Esophagus muscularis mucosa (tissue), 4 donors: ENCODE measurements around the gene ENG. TPM values are rescaled to one million over a fixed set of nuclear protein-coding genes. Genes with fewer than 3 reads are reported as not detected.
A peak's percentile ranks its signal among the peaks of the same experiment; 100 is the strongest.

Experiments
- DNase-seq: peaks from one replicate; pipeline ENCODE4 v3.0.0-alpha.2; 2017; ENCODE audit errors: extremely low spot score
- H3K27ac ChIP-seq, 4 donors: fragments of 200-600 bp; sonication (generic); replicated peaks in 1 of 4; 1 replicate in 3 of 4; 2 replicates in 1 of 4; pipeline ENCODE4 v1.5.1; 2016 to 2019; ENCODE audit warnings: mild to moderate bottlenecking in 1 of 4
- H3K27me3 ChIP-seq, 4 donors: fragments of 200-600 bp; sonication (generic); one replicate each; pipeline versions ENCODE4 v1.5.1 to v1.6.0; 2016 to 2019
- H3K36me3 ChIP-seq, 4 donors: fragments of 200-600 bp; sonication (generic); one replicate each; pipeline ENCODE4 v1.5.1; 2016 to 2019
- H3K4me1 ChIP-seq, 4 donors: fragments of 200-600 bp; sonication (generic); one replicate each; pipeline ENCODE4 v1.5.1; 2016 to 2019
- H3K4me3 ChIP-seq, 4 donors: fragments of 200-600 bp; sonication (generic); 1 replicate in 2 of 4; 2 replicates in 2 of 4; pipeline ENCODE4 v1.5.1; 2016 to 2019; ENCODE audit warnings: mild to moderate bottlenecking in 4 of 4, moderate library complexity in 1 of 4
- H3K9me3 ChIP-seq, 4 donors: fragments of 200-600 bp; sonication (generic); 1 replicate in 3 of 4; 2 replicates in 1 of 4; pipeline ENCODE4 v1.5.1; 2016 to 2019
- CTCF ChIP-seq, 3 experiments: fragments of 200-600 bp in 2 of 3; fragments of 450-650 bp in 1 of 3; sonication (generic) in 2 of 3; IDR thresholded peaks; one replicate each; pipeline ENCODE4 v1.5.1; 2017 to 2019; ENCODE audit warnings: antibody characterized with exemption in 3 of 3, mild to moderate bottlenecking in 2 of 3, moderate library complexity in 1 of 3
- EP300 ChIP-seq: sonication (generic); formaldehyde crosslinking; IDR thresholded peaks from one replicate; pipeline ENCODE4 v1.6.1; 2017; ENCODE audit warnings: antibody characterized with exemption
- POLR2A ChIP-seq: fragments of 450-650 bp; IDR thresholded peaks from one replicate; pipeline ENCODE4 v1.6.1; 2017; ENCODE audit warnings: antibody characterized with exemption, moderate library complexity, mild to moderate bottlenecking, low read depth
- POLR2AphosphoS5 ChIP-seq, 2 donors: sonication (generic); formaldehyde crosslinking; IDR thresholded peaks; one replicate each; pipeline ENCODE4 v1.6.1; 2017; ENCODE audit warnings: antibody characterized with exemption in 2 of 2
- WGBS: methylation state at CpG from one replicate; pipeline ENCODE4 v1.1.5; 2018; 5-methylcytosine and 5-hydroxymethylcytosine counted together
- intact Hi-C: fragments of 100-400 bp; cut with DNase I; formaldehyde crosslinking; loops from one replicate; pipeline ENCODE4 v1.15.1; 2023
- total RNA-seq, 4 donors: library from RNA; depleted of rRNA; stranded (reverse); fragments of >200 nt; gene quantifications; one replicate each; pipeline versions ENCODE4 v1.1.0 to v1.2.1, GENCODE V29; 2016

Gene ENG
- total RNA-seq, 4 donors from 2014 or later, result 36.5 to 91.2 (median 78.3) TPM

DNA sequence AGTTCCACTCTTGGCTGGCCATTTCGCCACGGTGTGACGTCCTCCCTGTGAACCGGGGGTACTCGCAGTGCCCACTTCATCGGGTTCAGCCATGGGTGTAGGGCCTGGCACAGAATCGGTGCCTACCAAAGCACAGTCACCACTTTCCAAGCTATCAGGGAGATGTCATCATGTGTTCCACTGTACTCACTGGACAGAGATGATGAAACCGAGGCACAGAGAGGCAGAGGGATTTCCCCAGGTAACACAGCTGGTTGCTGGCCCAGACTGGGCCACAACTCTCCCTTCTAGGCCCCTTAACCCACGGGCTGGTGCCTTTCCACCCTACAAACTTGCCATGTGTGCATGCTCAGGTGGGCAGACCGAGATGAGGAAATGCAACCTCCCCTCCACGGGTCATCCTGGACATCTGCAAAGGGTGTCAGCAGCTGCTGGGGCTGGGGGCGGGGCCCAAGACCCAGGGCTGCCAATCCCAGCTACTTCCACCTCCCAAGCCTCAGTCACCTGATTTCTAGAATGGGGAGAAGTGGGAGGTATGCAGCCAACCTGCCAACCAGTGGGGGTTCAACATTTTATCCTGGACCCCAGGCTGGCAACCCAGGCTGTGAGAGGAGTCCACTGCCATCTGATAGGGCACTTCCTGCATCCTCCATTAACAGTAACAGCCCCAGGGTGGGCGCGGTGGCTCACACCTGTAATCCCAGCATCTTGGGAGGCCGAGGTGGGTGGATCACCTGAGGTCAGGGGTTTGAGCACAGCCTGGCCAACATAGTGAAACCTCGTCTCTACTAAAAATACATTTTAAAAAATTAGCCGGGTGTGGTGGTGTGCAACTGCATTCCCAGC, 75.1 kb downstream of the ENG start:
- no peak for TF ChIP-seq POLR2AphosphoS5 (IDR thresholded peaks at IDR 0.05)
- no peak for TF ChIP-seq POLR2A
- no peak for TF ChIP-seq EP300
- no peak for TF ChIP-seq CTCF (IDR thresholded peaks at IDR 0.05)
- 79% methylated on average over 5 of the region's 17 CpGs for whole genome bisulfite sequencing
- no peak for DNase-seq
- H3K27me3 ChIP-seq, result no peaks in the 10 kb centered on the region
- peaks cover 19 to 23% (median 23%) of the 10 kb centered on the region in 4 donors for H3K4me1 ChIP-seq
- intact Hi-C loops, result no loop called here
- no peaks in the 10 kb centered on the region for H3K36me3 ChIP-seq
- peak overlapping the region; percentile 2 to 66 (median 52) for H3K27ac ChIP-seq
- no peaks in the 10 kb centered on the region for H3K9me3 ChIP-seq
- no peak overlapping the region for H3K4me3 ChIP-seq

DNA sequence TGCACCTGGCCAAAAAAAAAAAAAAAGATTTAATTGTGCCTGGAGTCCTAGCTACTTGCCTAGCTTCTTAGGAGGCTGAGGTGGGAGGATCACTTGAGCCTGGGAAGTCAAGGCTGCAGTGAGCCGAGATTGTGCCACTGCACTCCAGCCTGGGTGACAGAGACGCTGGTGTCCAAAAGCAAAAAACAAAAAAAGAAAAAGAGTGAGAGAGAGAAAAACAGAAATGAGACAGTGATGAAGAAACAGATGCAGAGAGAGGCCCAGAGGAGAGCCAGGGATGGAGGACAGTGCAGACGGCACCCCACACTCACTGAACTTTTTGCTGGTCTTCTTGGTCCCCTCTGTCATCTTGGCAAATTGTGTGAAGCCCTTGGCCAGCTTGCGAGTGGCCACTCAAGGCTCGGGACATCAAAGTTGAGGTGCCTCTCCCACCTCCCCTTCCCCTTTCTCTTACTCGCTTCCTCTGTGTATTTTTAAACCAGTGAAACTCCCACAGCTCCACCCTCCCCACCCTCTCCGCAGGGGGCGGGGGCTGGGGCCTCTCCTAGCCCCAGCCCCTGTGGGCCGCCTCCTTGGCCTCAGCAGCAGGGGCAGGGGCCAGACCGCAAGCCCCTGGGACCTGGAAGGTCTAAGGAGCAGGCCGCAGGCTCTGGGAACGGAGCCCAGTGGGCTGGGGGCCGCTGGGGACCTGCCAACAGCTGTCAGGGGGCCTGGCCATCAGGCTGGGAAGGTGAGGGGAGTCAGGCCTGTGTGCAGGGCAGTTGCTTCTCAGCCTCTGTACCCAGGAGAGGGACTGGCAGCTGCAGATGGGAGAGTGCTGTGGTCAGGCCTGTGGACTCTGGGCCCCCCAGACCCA, 76.0 kb downstream of the ENG start, which contains the start of gene SH2D3C:
TSS of gene SH2D3C (minus strand) at position 387 of the 856 bp plus-strand sequence. CDS start at position 348, 39 bp downstream.
- 52% methylated on average over 12 of the region's 13 CpGs for WGBS
- Histone ChIP-seq H3K27ac (peak within 1 kb of the TSS; percentile 2 to 66 (median 52)), H3K36me3 (no peaks in the 10 kb centered on the region), H3K4me1 (peaks cover 14 to 17% (median 15%) of the 10 kb centered on the region in 4 donors), H3K4me3 (peak within 1 kb of the TSS; percentile 11 to 33 (median 16)), H3K9me3 (no peaks in the 10 kb centered on the region), H3K27me3 (no peaks in the 10 kb centered on the region)
- TF ChIP-seq POLR2A, result no peak
- TF ChIP-seq EP300, result no peak
- intact Hi-C loops, result no loop called here
- DNase-seq, result no peak

DNA sequence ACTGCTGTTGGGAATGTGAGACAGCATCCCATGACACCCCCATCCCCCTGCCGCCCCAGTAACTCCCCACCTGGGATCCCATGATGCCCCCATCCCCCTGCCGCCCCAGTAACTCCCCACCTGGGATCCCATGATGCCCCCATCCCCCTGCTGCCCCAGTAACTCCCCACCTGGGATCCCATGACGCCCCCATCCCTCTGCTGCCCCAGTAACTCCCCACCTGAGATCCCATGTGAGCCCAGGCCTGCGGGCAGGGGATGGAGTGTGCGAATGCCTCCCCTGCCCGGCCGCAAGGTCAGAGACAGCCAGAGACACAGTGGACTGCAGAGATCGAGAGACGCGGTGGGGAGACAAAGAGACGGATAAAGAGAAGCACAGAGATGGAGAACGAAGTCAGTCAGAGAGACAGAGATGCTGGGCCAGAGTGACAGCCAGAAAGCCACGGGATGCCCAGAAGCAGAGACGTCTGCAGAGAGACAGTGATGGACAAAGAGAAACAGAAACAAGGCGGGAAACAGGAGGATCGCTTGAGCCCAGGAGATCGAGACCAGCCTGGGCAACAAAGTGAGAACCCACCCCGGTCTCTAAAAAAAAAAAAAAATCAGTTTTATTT, 77.0 kb downstream of the ENG start:
- Histone ChIP-seq H3K4me1 (peaks cover 8 to 17% (median 13%) of the 10 kb centered on the region in 4 donors), H3K27ac (no peak overlapping the region), H3K9me3 (no peaks in the 10 kb centered on the region), H3K36me3 (no peaks in the 10 kb centered on the region), H3K4me3 (peak overlapping the region; percentile 12 to 33 (median 20)), H3K27me3 (no peaks in the 10 kb centered on the region)
- TF ChIP-seq POLR2AphosphoS5 (IDR thresholded peaks at IDR 0.05), result no peak
- 63% methylated on average over 18 of the region's 18 CpGs for WGBS
- intact Hi-C loops, result no loop called here
- no peak for DNase-seq

DNA sequence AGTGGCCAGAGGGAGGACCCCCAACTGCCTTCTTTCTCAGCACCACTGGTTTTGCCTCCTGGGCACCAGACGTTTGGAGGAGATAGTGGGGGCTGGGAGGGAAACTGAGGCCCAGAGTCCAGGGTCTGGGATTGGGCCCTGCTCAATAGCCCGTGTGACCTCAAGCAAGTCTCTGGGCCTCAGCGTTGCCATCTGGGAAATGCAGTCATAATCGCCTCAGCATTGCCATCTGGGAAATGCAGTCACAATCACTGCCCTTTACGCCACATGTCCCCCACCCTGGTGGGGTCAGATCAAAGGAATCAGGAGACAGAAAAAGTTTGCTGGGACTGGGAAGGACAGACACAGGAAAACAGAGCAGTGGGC, 77.6 kb downstream of the ENG start:
- H3K27ac ChIP-seq, result no peak overlapping the region
- H3K4me1 ChIP-seq, result peaks cover 8 to 17% (median 13%) of the 10 kb centered on the region in 4 donors
- no peaks in the 10 kb centered on the region for H3K36me3 ChIP-seq
- 82% methylated on average over 4 of the region's 5 CpGs for WGBS
- peak overlapping the region; percentile 12 to 33 (median 20) for H3K4me3 ChIP-seq
- intact Hi-C loops, result no loop called here
- no peak for DNase-seq
- TF ChIP-seq POLR2AphosphoS5 (IDR thresholded peaks at IDR 0.05) (no peak), EP300 (no peak), POLR2A (no peak), CTCF (IDR thresholded peaks at IDR 0.05) (no peak)
- H3K9me3 ChIP-seq, result no peaks in the 10 kb centered on the region
- H3K27me3 ChIP-seq, result no peaks in the 10 kb centered on the region

GRCh38 chr9:127776195-127776923, 78.1 kb downstream of the ENG start:
- Histone ChIP-seq H3K27ac (no peak overlapping the region), H3K9me3 (no peaks in the 10 kb centered on the region), H3K4me1 (peaks cover 8 to 19% (median 17%) of the 10 kb centered on the region in 4 donors), H3K27me3 (no peaks in the 10 kb centered on the region), H3K36me3 (no peaks in the 10 kb centered on the region), H3K4me3 (peak overlapping the region; percentile 12 to 33 (median 20))
- no peak for TF ChIP-seq POLR2A
- no peak for TF ChIP-seq EP300
- TF ChIP-seq CTCF (IDR thresholded peaks at IDR 0.05), result no peak
- TF ChIP-seq POLR2AphosphoS5 (IDR thresholded peaks at IDR 0.05), result no peak
- intact Hi-C loops, result no loop called here
- 81% methylated on average over 15 of the region's 15 CpGs for WGBS
- no peak for DNase-seq
